ENCODE results near the gene PDE6C. TPM values are rescaled to one million over a fixed set of nuclear protein-coding genes. Genes with fewer than 3 reads are reported as not detected.

The PDE6C gene
- total RNA-seq, 1 experiment from 2014 or later = not detected

- DNase-seq (ENCODE audit: low spot score) = peak; percentile 88
Measured at GRCh38 chr10:93702210-93703001, 90.1 kb downstream of the PDE6C start, which contains the start of gene FRA10AC1. TSS of gene FRA10AC1 (minus strand) at chr10:93702592. CDS start at chr10:93700106, 2,486 bp downstream.

DNA sequence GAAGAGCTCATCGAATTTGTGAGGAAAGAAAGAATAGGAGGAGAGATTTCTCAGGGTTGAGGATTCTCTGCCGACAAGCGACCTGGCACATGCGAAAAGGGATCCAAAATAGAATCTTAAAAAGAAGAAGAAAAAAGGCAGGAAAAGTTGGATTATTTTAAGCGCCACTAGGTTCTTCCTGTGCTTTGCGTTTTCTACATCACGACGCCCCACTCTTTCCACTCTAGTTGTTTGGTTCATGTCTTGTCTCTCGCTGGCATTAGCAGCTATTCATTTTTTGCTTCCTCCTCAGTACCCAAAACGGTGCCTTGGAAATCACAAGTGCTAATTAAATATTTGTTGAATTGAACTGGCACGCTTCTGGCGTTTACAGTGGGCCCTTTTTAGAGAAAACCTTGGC is 90.7 kb downstream of the PDE6C start:
- DNase-seq (ENCODE audit: low spot score) = no peak

DNA sequence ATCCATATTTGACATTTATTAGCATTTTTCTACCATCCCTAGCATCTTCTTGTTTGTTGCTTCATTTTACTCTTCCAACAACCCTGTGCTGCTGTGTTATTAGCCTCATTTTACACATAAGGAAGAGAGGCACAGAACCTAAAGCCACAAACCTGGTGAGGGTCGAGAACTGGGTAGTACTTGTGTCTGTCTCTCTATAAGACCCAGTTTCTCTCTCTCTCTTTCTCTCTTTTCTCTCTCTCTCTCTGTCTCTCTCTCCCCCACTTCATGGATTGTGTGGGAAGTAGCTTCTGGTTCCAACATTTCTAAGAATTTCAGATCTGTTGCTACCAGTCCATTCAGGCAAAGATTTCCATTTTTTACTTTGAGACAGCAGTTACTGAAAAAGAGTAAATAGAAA is 91.5 kb downstream of the PDE6C start:
- no peak for DNase-seq (ENCODE audit: low spot score)

DNA sequence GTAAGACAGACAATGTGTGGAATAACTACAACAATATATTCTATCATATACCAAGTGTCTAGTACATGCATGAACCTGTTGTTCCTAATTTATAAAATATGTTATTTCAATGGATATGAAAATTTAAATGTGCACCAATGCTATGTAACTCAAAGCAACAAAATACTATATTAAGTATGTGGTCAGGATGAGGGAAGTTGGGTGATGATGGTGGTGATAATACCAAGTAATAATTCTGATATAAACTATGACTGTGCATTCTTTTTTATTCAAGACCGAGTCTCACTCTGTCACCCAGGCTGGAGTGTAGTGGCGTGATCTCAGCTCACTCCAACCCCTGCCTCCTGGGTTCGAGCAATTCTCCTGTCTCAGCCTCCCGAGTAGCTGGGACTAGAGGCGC is 92.1 kb downstream of the PDE6C start:
- DNase-seq (ENCODE audit: low spot score) = no peak

DNA sequence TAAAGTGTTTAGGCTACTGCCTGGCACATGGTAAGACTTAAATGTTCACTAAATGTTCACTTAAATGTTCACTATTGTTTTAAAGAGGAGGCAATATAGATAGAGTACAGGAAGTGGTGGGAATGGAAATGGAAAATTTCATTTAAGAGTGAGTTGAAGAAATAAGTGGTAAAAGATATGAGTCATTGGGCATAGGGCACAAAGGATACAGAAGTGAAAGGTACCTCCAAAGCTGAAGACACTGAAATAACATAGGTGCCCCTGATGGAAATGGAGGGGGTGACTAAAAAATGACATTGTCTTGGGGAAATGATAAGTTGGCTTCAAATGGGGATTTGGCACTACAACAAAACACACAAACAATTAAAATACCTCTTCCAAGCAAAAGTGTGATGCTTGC is 95.3 kb downstream of the PDE6C start:
- DNase-seq (ENCODE audit: low spot score) = no peak

- no peak for DNase-seq (ENCODE audit: low spot score)
Measured at GRCh38 chr10:93710333-93710909, 98.1 kb downstream of the PDE6C start.

GRCh38 chr10:93711891-93712290 is 99.6 kb downstream of the PDE6C start:
- no peak for DNase-seq (ENCODE audit: low spot score)

GRCh38 chr10:93712593-93712992 is 100.3 kb downstream of the PDE6C start:
- no peak for DNase-seq (ENCODE audit: low spot score)

GRCh38 chr10:93715345-93715744 is 103.0 kb downstream of the PDE6C start:
- no peak for DNase-seq (ENCODE audit: low spot score)

Other genes starting within 250 kb of the PDE6C start
- gene MYOF, start 130.2 kb upstream of the PDE6C start, total RNA-seq (2014; rRNA removed; shearing (Covaris generic)) = 16.1 and 19.2 TPM in 2 replicates
- 38.1 and 42.0 TPM in 2 replicates for gene CEP55, start 115.9 kb upstream of the PDE6C start, total RNA-seq (2014; rRNA removed; shearing (Covaris generic))
- gene FFAR4, start 45.9 kb upstream of the PDE6C start, total RNA-seq (2014; rRNA removed; shearing (Covaris generic)) = 88.1 and 97.9 TPM in 2 replicates
- 2.7 and 4.5 TPM in 2 replicates for gene RBP4, start 11.3 kb upstream of the PDE6C start, total RNA-seq (2014; rRNA removed; shearing (Covaris generic))
- 1.8 and 2.9 TPM in 2 replicates for gene FRA10AC1, start 90.1 kb downstream of the PDE6C start, total RNA-seq (2014; rRNA removed; shearing (Covaris generic))
- gene LGI1, start 145.4 kb downstream of the PDE6C start, total RNA-seq (2014; rRNA removed; shearing (Covaris generic)) = not detected in 2 replicates

All from HT-29 (cell line).